ENCODE data around the gene SP4.
"Not testable (repeated sequence)": the region's sequence is repeated elsewhere in the genome, so short reads cannot be mapped to it uniquely, and the experiment has no call there.

SP4 gene

GRCh38 chr7:21532485-21532884, 104.6 kb downstream of the SP4 start:
- not testable (repeated sequence) for DNase-seq

- DNase-seq = not testable (repeated sequence)
Measured at GRCh38 chr7:21533646-21534045, 105.8 kb downstream of the SP4 start.

GRCh38 chr7:21536445-21537118, 108.7 kb downstream of the SP4 start:
- DNase-seq = not testable (repeated sequence)

- no peak for DNase-seq
Measured at GRCh38 chr7:21538936-21539495, 111.1 kb downstream of the SP4 start.

GRCh38 chr7:21542891-21543527, 115.1 kb downstream of the SP4 start, which contains the start of gene DNAH11:
TSS of gene DNAH11 (plus strand) at chr7:21543039. CDS start at chr7:21543246, 207 bp downstream.
- DNase-seq = peak; percentile 88

- DNase-seq = peak; percentile 70
Measured at GRCh38 chr7:21543528-21544302, 115.8 kb downstream of the SP4 start.

GRCh38 chr7:21544303-21544656, 116.4 kb downstream of the SP4 start:
- no peak for DNase-seq

- DNase-seq = no peak
Measured at GRCh38 chr7:21544715-21545114, 116.8 kb downstream of the SP4 start.

GRCh38 chr7:21547501-21547900, 119.6 kb downstream of the SP4 start:
- DNase-seq = no peak

GRCh38 chr7:21548491-21548890, 120.6 kb downstream of the SP4 start:
- peak; percentile 79 for DNase-seq

- no peak for DNase-seq
Measured at GRCh38 chr7:21550076-21550475, 122.2 kb downstream of the SP4 start.

GRCh38 chr7:21550821-21551531, 123.1 kb downstream of the SP4 start:
- DNase-seq = peak; percentile 83

GRCh38 chr7:21562385-21562784, 134.5 kb downstream of the SP4 start:
- no peak for DNase-seq
